ENCODE results near the gene POTEF.
"Not testable (repeated sequence)": the region's sequence is repeated elsewhere in the genome, so short reads cannot be mapped to it uniquely, and the experiment has no call there.

The POTEF gene

DNA sequence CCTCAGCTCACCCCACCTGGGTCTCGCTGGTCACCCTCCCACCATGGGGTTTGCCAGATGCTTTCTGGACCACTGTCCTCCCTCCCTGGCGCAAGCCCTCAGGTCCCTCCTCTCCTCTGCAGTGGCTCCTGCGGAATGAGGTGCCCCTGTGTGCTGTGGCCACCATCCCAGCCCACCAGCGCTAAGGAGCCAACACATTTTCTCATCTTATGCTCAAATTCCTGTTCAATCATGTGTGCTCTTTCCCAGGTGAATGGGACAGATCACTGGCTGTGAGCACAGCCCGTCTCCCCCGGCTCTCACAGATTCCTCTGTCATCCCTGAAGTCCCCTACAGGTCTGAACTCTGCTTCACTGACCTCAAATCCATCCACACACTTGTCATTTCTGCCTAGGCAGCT lies 31.1 kb upstream of the POTEF start:
- H3K4me3 ChIP-seq (ENCODE audit: low read depth, low read length) = no peak overlapping the region
- in situ Hi-C loops (cut with HindIII; ENCODE audit: low sequenced_read_pairs) = no loop called here
- no peak for DNase-seq (ENCODE audit: low read depth, low spot score)
- TF ChIP-seq, protein P1, sequence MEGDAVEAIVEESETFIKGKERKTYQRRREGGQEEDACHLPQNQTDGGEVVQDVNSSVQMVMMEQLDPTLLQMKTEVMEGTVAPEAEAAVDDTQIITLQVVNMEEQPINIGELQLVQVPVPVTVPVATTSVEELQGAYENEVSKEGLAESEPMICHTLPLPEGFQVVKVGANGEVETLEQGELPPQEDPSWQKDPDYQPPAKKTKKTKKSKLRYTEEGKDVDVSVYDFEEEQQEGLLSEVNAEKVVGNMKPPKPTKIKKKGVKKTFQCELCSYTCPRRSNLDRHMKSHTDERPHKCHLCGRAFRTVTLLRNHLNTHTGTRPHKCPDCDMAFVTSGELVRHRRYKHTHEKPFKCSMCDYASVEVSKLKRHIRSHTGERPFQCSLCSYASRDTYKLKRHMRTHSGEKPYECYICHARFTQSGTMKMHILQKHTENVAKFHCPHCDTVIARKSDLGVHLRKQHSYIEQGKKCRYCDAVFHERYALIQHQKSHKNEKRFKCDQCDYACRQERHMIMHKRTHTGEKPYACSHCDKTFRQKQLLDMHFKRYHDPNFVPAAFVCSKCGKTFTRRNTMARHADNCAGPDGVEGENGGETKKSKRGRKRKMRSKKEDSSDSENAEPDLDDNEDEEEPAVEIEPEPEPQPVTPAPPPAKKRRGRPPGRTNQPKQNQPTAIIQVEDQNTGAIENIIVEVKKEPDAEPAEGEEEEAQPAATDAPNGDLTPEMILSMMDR (IDR thresholded peaks at IDR 0.05; ENCODE audit: low read depth, low read length) = no peak

DNA sequence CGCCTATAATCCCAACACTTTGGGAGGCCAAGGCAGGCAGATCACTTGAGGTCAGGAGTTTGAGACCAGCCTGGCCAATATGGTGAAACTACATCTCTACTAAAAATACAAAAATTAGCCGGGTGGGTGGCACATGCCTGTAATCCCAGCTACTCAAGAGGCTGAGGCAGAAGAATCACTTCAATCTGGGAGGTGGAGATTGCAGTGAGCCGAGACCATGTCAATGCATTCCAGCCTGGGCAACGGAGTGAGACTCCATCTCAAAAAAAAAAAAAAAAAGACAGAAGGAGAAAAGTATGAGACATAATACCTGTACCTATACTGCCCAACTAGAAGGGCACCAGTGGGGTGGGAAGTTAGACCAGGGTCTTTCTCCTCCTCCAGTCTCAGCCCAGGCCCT lies 30.4 kb upstream of the POTEF start:
- DNase-seq (ENCODE audit: low read depth, low spot score); in situ Hi-C loops (cut with HindIII; ENCODE audit: low sequenced_read_pairs): not testable (repeated sequence)

DNA sequence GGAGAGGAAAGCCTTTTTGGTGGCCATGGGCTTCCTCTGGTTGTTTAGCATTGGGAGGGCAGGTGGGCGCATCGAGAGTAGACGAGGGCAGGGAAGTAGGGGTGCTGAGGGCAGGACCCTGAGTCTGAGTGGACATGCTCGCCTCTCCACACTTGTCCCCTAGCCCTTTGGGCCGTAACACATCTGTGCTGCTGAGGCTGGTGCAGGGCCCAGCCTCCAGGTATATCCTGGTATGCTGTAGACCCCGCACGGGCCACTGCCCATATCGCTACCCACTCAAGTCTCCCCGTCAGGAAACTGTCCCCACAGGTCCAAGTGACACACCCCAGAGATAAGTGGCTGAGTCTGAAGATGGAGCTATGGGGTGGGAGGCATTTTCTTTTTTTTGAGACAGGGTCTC lies 29.6 kb upstream of the POTEF start:
- H3K4me3 ChIP-seq (ENCODE audit: low read depth, low read length) = no peak overlapping the region
- TF ChIP-seq, protein P1 (IDR thresholded peaks at IDR 0.05; ENCODE audit: low read depth, low read length) = no peak
- in situ Hi-C loops (cut with HindIII; ENCODE audit: low sequenced_read_pairs) = no loop called here
- no peak for DNase-seq (ENCODE audit: low read depth, low spot score)

More for the DNA sequence above, 30.4 kb upstream of the POTEF start:
- not testable (repeated sequence) for H3K4me3 ChIP-seq (ENCODE audit: low read depth, low read length)

DNA sequence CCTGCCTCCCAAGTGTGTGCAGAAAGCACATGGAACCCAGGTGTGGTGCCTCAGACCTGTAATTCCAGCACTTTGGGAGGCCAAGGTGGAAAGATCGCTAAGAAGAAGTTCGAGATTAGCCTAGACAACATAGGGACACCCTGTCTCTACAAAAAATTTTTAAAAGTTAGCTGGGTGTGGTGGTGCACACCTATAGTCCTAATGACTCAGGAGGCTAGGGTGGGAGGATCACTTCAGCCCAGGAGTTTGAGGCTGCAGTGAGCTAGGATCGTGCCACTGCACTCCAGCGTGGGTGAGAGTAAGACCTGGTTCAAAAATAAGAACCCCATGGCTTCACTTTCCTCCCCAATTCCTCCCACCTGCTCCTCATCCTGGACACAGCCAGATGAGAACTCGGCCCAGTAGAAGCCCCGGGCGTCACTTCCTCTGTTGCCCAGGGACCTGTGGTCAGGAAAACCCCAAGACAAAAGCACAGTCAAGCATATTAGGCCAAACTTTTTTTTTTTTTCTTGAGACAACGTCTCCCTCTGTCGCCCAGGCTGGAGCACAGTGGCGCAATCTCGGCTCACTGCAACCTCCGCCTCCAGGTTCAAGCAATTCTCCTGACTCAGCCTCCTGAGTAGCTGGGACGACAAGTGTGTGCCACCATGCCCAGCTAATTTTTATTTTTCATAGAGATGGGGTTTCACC lies 28.9 kb upstream of the POTEF start:
- H3K4me3 ChIP-seq (ENCODE audit: low read depth, low read length); in situ Hi-C loops (cut with HindIII; ENCODE audit: low sequenced_read_pairs); DNase-seq (ENCODE audit: low read depth, low spot score): not testable (repeated sequence)

DNA sequence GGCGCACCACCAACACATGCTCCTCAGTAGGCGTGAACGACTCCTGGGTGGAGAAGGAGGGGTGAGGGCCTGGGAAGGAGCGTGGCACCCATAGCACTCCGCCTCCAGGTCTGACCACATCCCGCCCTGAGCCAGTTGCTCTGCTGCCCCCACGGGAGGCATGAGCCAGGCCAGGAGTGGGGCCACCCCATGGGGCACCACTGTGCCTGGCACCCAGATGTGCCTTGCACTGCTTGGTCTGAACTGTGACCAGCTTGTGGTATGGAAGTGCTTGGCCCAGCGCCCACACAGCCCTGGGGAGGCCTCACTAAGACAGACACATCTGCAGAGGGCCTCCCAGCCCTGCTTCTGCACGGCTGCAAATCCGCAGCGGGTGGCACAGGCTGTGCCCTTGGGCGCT lies 28.3 kb upstream of the POTEF start:
- DNase-seq (ENCODE audit: low read depth, low spot score); in situ Hi-C loops (cut with HindIII; ENCODE audit: low sequenced_read_pairs); H3K4me3 ChIP-seq (ENCODE audit: low read depth, low read length): not testable (repeated sequence)

DNA sequence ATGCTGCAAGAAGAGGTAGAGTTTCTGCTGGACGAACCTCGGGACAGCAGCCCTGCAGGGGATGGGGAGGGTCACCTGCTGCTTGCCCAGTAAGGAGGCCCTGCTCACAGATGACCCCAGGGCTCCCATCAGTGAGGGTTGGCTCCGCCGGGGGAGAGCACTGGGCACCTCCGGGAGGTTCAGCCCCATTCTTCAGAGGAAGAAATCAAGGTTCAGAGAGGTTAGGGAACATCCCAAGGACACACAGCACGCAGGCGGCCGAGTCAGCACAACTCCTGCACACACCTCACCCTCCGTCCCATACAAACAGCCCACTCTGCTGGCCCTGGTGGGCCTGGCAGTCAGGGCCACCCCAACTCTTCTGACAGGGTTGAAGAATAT lies 27.6 kb upstream of the POTEF start:
- no peak overlapping the region for H3K4me3 ChIP-seq (ENCODE audit: low read depth, low read length)
- no peak for DNase-seq (ENCODE audit: low read depth, low spot score)
- TF ChIP-seq, protein P1 (IDR thresholded peaks at IDR 0.05; ENCODE audit: low read depth, low read length) = no peak
- in situ Hi-C loops (cut with HindIII; ENCODE audit: low sequenced_read_pairs) = no loop called here

DNA sequence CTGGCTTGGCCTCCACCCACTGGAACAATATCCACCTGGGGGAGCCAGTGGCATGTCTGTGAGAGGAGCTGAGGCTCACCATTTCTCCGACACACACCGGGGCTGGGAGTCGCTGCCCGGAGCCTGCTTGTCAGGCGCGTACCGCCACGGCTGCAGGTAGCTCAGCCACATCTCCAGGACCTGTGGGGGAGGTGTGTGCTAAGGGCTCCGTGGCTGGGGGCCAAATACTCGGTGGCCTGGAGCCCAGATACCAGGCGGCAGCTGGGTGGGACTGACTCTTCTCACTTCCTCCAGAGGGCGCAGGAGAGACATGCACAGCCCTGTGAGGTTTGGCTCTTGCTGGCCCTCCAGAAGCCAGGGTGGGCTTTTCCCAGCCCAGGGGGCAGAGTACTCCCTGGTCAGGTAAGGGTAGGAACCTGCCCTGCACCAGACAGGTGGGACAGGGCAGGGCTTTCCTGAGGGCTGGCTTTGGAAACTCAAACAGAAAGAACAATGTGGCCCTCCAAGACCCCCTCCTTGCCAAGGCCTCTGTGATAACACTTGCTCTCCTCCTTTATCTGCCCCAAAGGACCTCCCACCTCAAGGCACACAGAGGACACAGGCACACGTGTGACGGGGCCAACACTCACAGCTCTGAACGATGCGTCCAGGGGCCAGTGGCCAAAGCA lies 27.1 kb upstream of the POTEF start:
- TF ChIP-seq, protein P1 (IDR thresholded peaks at IDR 0.05; ENCODE audit: low read depth, low read length) = peak; percentile 68
- H3K4me3 ChIP-seq (ENCODE audit: low read depth, low read length); in situ Hi-C loops (cut with HindIII; ENCODE audit: low sequenced_read_pairs): not testable (repeated sequence)
- peak; percentile 35 for DNase-seq (ENCODE audit: low read depth, low spot score)
